CD4-positive, alpha-beta T cell treated with Interleukin-17A for 4 hours (primary cell): ENCODE results near the gene ADGRB2.

Experiments used
- DNase-seq: peaks from one replicate; pipeline ENCODE4 v3.0.0-alpha.2; 2020; ENCODE audit warnings: mixed read lengths

ADGRB2 gene

GRCh38 chr1:31764312-31765040 is at the start of gene ADGRB2:
ADGRB2 (minus strand) TSS chr1:31764340; CDS start chr1:31757221, 7,119 bp downstream.
- DNase-seq: peak; percentile 40

GRCh38 chr1:31812158-31812829 is 48.2 kb upstream of the ADGRB2 start:
- no peak for DNase-seq

- DNase-seq: no peak
Measured at GRCh38 chr1:31811605-31812004, 47.5 kb upstream of the ADGRB2 start.

GRCh38 chr1:31809698-31810097 is 45.6 kb upstream of the ADGRB2 start:
- DNase-seq: no peak

GRCh38 chr1:31807273-31808048 is 43.3 kb upstream of the ADGRB2 start:
- DNase-seq: no peak

GRCh38 chr1:31805318-31805717 is 41.2 kb upstream of the ADGRB2 start:
- DNase-seq: no peak

GRCh38 chr1:31804098-31804497 is 40.0 kb upstream of the ADGRB2 start:
- DNase-seq: no peak

GRCh38 chr1:31803610-31804009 is 39.5 kb upstream of the ADGRB2 start:
- no peak for DNase-seq

GRCh38 chr1:31802190-31803150 is 38.3 kb upstream of the ADGRB2 start:
- no peak for DNase-seq

- no peak for DNase-seq
Measured at GRCh38 chr1:31801458-31801857, 37.3 kb upstream of the ADGRB2 start.

- DNase-seq: no peak
Measured at GRCh38 chr1:31800674-31800967, 36.5 kb upstream of the ADGRB2 start.

- no peak for DNase-seq
Measured at GRCh38 chr1:31799895-31800673, 35.9 kb upstream of the ADGRB2 start.

GRCh38 chr1:31799196-31799894 is 35.2 kb upstream of the ADGRB2 start:
- DNase-seq: no peak

GRCh38 chr1:31798433-31799195 is 34.5 kb upstream of the ADGRB2 start:
- DNase-seq: no peak

- DNase-seq: no peak
Measured at GRCh38 chr1:31798086-31798432, 33.9 kb upstream of the ADGRB2 start.

GRCh38 chr1:31797216-31797615 is 33.1 kb upstream of the ADGRB2 start:
- no peak for DNase-seq

GRCh38 chr1:31796707-31797106 is 32.6 kb upstream of the ADGRB2 start:
- no peak for DNase-seq

- no peak for DNase-seq
Measured at GRCh38 chr1:31795801-31796621, 31.9 kb upstream of the ADGRB2 start.

- DNase-seq: no peak
Measured at GRCh38 chr1:31795096-31795675, 31.0 kb upstream of the ADGRB2 start.
